NCI-H1694 (cell line): ENCODE results near the gene IFNK.
"Not testable (repeated sequence)": the region's sequence is repeated elsewhere in the genome, so short reads cannot be mapped to it uniquely, and the experiment has no call there.

Experiments used
- DNase-seq: peaks from one replicate; lab custom pipeline; 2025; lab: John Stamatoyannopoulos, UW

The IFNK gene, protein sequence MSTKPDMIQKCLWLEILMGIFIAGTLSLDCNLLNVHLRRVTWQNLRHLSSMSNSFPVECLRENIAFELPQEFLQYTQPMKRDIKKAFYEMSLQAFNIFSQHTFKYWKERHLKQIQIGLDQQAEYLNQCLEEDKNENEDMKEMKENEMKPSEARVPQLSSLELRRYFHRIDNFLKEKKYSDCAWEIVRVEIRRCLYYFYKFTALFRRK

DNA sequence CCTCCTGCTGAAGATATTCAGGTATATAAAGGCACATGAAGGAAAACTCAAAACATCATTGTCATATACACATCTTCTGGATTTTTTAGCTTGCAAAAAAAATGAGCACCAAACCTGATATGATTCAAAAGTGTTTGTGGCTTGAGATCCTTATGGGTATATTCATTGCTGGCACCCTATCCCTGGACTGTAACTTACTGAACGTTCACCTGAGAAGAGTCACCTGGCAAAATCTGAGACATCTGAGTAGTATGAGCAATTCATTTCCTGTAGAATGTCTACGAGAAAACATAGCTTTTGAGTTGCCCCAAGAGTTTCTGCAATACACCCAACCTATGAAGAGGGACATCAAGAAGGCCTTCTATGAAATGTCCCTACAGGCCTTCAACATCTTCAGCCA is at the start of gene IFNK:
Gene IFNK, plus strand, starts transcription at position 55 of the 400 bp plus-strand sequence. Its CDS starts 47 bp downstream, at position 102.
- no peak for DNase-seq

- no peak for DNase-seq
Observed at GRCh38 chr9:27474305-27474704, 49.8 kb upstream of the IFNK start.

GRCh38 chr9:27475057-27475595 is 49.0 kb upstream of the IFNK start:
- DNase-seq: no peak

- DNase-seq: no peak
Observed at GRCh38 chr9:27476870-27477515, 47.1 kb upstream of the IFNK start.

DNA sequence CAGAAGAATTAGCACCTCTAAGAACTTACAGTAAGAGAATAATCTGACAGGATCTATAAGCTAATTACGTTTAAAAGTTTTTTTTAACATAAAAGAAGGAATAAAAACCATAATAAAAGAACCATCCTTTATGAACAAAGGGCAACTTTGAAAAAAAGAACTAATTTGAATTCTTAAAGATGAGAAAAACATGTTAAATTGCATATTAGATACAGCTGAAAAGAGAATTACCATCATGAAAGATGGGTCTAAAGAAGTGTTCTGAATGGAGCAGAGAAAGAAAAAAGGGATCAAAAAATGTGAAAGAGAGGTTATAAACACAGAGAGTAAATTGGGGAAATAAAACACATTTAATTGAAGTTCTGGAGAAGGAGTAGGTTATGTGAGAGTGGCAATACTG is 45.8 kb upstream of the IFNK start:
- no peak for DNase-seq

GRCh38 chr9:27482709-27483108 is 41.4 kb upstream of the IFNK start:
- no peak for DNase-seq

GRCh38 chr9:27483576-27483975 is 40.5 kb upstream of the IFNK start:
- DNase-seq: no peak

DNA sequence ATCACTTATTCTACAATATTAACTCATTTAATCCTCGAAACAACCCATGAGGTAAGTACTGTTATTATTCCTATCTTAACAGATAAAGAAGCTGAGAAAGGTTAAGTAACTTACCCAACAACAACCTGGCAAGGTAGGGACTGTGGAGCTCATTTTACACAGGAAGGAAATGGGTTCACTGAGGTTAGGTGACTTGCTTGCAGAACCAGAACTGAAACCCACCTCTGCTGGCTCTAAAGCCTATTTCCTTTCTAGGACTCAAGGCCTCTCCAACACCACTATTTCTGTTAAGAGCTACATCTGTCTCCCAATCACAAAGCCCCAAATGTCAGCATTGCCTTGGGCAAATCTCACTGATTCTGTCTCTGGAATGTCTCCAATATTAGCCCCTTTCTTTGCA is 38.9 kb upstream of the IFNK start:
- DNase-seq: no peak

DNA sequence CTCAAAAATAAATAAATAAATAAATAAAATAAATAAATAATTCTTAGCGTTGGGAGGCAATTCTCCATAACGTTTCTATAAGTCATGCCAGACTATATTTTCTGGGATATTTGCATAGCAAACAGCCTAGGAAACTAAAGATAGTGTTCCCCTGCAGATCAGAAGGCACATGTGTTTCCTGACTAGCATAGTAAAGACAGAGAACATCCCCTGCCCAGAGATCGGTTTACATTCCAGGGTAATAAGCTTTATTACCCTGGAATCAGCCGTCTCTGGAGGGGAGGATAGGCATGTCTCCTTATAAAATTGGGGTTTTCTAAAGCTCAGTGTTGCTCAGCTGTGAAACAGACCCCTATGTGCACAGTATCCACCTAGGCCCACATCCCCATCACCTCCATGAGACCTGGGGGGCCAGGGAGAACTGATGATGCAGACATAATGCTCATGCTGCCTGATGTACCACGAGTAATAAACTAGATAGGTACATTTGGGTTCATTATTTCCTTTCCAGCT is 36.9 kb upstream of the IFNK start:
- DNase-seq: no peak

GRCh38 chr9:27487927-27488326 is 36.2 kb upstream of the IFNK start:
- DNase-seq: no peak

- DNase-seq: no peak
Observed at GRCh38 chr9:27489087-27489876, 34.8 kb upstream of the IFNK start.

GRCh38 chr9:27491154-27491553 is 32.9 kb upstream of the IFNK start:
- DNase-seq: no peak

DNA sequence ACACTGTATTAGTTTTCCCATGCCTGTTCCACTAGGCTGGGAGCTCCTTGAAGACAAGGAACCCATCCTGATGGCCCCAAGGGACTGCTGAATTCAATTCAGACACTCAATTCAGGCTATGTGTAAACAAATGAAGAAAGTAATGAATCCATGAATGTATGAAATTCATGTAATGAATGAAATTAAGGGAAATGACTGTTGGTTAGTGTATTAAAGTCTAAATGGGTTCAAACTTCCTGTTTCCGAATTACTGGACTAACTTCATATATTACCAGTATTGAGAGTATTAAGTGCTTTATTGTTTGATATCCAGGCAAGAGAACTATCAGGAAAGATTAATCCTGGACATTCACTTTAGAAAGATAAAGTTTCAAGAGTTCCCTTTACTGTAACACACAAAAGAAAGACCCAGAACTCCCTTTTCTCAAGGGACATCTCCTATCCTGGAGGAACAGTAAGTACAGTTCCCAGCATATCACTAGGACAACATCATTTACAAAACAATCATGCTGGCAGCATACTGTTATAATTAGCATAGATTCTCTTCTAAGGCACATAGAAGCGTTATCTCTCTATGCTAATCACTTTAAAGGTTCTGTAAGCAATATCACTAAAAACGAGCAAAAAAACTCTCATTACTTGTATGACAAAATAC is 28.5 kb upstream of the IFNK start:
- no peak for DNase-seq

GRCh38 chr9:27496135-27496504 is 28.0 kb upstream of the IFNK start:
- no peak for DNase-seq

- DNase-seq: no peak
Observed at GRCh38 chr9:27497883-27498417, 26.1 kb upstream of the IFNK start.

GRCh38 chr9:27499451-27499850 is 24.6 kb upstream of the IFNK start:
- DNase-seq: no peak

DNA sequence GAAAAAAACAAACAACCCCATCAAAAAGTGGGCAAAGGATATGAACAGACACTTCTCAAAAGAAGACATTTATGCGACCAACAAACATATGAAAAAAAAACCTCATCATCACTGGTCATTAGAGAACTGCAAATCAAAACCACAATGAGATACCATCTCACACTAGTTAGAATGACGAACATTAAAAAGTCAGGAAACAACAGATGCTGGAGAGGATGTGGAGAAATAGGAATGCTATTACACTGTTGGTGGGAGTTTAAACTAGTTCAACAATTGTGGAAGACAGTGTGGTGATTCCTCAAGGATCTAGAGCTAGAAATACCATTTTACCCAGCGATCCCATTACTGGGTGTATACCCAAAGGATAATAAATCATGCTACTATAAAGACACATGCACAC is 23.2 kb upstream of the IFNK start:
- DNase-seq: not testable (repeated sequence)

DNA sequence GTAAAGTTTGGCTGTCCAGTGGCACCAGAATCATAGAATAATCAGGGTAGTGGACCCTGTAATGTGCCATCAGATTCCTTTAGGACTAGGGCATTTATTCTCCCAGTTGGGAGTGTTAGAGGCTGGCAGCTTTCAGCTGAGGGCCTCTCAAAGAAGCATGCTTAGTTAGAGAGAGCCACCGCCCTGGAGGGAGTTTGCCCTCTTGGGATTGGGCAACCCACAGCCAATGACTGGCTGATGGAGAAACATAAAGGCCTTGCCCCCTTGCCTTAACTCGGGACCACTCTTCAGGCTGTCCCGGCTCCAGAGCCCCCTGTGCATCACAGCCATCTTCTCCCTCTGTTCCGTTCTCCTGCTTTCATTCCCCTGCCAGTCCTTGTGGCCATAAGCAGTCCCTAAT is 20.5 kb upstream of the IFNK start:
- DNase-seq: no peak

DNA sequence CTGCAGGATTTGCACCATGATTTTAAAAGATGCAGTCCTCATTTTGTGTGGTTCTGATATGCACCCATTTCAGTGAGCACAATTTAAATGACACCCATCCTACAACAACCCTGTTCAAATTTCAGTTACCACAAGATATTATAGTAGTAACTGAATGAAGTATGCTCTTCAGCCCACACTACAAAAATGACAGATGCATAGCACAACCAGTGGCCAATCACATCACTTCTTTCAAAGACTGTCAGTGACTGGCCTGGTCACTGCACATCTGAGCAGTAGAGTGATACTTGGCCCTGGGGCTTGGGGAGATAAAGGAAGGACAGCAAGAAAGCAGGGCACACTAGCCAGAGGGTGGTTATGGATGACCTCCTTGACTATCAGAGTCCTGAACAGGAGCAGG is 19.8 kb upstream of the IFNK start:
- DNase-seq: no peak

GRCh38 chr9:27505744-27506161 is 18.3 kb upstream of the IFNK start:
- no peak for DNase-seq

DNA sequence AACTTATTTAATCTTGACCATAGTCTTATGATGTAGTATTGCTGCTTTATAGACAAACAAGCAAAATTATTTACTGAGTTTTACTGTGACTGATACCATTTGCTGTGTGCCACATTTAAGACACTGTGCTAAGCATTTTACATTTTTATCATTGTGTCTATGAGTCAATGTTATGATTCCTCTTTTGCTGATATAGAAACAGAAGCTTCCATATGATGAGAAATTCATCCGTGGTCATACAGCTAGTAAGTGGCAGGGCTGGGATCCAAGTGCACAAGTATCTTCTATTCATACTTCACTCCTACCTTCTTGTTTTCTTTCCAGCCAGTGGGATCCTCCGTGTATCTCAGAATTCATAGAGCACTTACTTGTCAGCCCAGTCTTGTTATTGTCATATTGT is 17.1 kb upstream of the IFNK start:
- DNase-seq: no peak

DNA sequence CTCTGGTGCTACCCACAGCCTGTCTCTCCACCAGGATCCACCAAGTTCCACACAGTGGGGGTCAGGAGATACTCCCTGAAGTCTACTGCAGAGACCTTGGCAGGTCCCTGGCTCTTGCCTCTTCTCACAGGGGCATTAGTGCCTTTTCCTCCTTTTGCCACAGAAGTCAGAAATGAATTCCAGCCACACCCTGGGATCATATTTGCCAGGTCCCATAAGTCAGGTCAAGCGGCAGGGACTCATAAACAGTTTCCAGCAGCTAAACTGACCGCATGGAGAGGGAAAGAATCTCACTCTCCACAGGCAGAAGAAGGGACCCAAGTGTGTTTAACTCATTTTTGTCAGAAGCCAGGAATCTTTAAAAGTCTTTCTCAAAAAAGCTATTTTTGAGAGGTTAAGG is 13.3 kb upstream of the IFNK start:
- no peak for DNase-seq
